ENCODE measurements around the gene PCYT2. TPM values are rescaled to one million over a fixed set of nuclear protein-coding genes. Genes with fewer than 3 reads are reported as not detected.

The PCYT2 gene
- total and polyA plus RNA-seq, 7 donors: 10.2 to 26.9 (median 13.3) TPM

- DNase-seq (no peak), ATAC-seq (no peak)
- TF ChIP-seq, protein P1, sequence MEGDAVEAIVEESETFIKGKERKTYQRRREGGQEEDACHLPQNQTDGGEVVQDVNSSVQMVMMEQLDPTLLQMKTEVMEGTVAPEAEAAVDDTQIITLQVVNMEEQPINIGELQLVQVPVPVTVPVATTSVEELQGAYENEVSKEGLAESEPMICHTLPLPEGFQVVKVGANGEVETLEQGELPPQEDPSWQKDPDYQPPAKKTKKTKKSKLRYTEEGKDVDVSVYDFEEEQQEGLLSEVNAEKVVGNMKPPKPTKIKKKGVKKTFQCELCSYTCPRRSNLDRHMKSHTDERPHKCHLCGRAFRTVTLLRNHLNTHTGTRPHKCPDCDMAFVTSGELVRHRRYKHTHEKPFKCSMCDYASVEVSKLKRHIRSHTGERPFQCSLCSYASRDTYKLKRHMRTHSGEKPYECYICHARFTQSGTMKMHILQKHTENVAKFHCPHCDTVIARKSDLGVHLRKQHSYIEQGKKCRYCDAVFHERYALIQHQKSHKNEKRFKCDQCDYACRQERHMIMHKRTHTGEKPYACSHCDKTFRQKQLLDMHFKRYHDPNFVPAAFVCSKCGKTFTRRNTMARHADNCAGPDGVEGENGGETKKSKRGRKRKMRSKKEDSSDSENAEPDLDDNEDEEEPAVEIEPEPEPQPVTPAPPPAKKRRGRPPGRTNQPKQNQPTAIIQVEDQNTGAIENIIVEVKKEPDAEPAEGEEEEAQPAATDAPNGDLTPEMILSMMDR (IDR thresholded peaks at IDR 0.05): no peak
- no peaks in the 10 kb centered on the region for H3K9me3 ChIP-seq
- H3K27ac ChIP-seq: no peak overlapping the region
- H3K4me1 ChIP-seq: peaks cover 4% of the 10 kb centered on the region
- H3K36me3 ChIP-seq (ENCODE audit: insufficient read depth in 1 of 2, low read depth in 1 of 2): peaks cover 0 to 77% of the 10 kb centered on the region in 2 donors
- intact Hi-C loops (cut with DNase I): no loop called here
- H3K27me3 ChIP-seq (ENCODE audit: insufficient read depth in 3 of 3, low read length in 2 of 3): no peaks in the 10 kb centered on the region
- 87 to 90% (median 90%) methylated on average over 19 of the region's 19 CpGs for WGBS, 3 donors
- H3K4me3 ChIP-seq: no peak overlapping the region
Measured at GRCh38 chr17:81898029-81898866, 13.0 kb downstream of the PCYT2 start.

DNA sequence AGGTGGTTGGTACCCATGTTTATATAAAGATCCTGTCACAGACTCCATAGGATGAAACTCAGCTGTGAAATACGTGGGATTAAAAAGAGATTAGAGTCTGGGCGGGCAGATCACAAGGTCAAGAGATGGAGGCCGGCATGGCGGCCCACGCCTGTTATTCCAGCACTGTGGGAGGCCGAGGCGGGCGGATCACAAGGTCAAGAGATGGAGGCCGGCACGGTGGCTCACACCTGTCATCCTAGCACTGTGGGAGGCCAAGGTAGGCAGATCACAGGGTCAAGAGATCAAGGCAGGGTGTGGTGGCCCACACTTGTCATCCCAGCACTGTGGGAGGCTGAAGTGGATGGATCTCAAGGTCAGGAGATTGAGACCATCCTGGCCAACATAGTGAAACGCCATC is 15.8 kb downstream of the PCYT2 start:
- no peak overlapping the region for H3K4me3 ChIP-seq
- DNase-seq (no peak), ATAC-seq (no peak)
- TF ChIP-seq, protein P1 (IDR thresholded peaks at IDR 0.05): no peak
- H3K36me3 ChIP-seq (ENCODE audit: insufficient read depth in 1 of 2, low read depth in 1 of 2): peaks cover 0 to 72% of the 10 kb centered on the region in 2 donors
- H3K4me1 ChIP-seq: peaks cover 10% of the 10 kb centered on the region
- intact Hi-C loops (cut with DNase I): no loop called here
- H3K9me3 ChIP-seq: no peaks in the 10 kb centered on the region
- 86 to 93% (median 87%) methylated on average over 10 to 11 of the region's 11 CpGs for WGBS, 3 donors
- H3K27me3 ChIP-seq (ENCODE audit: insufficient read depth in 3 of 3, low read length in 2 of 3): no peaks in the 10 kb centered on the region
- H3K27ac ChIP-seq: no peak overlapping the region

GRCh38 chr17:81891303-81891552 is 20.0 kb downstream of the PCYT2 start:
- 0 to 1% (median 1%) methylated on average over 26 to 40 of the region's 40 CpGs for WGBS, 3 donors
- intact Hi-C loops (cut with DNase I): no loop called here
- no peaks in the 10 kb centered on the region for H3K9me3 ChIP-seq
- no peaks in the 10 kb centered on the region for H3K27me3 ChIP-seq (ENCODE audit: insufficient read depth in 3 of 3, low read length in 2 of 3)
- no peak for DNase-seq
- TF ChIP-seq, protein P1 (IDR thresholded peaks at IDR 0.05): no peak
- H3K36me3 ChIP-seq (ENCODE audit: insufficient read depth in 1 of 2, low read depth in 1 of 2): peaks cover 0 to 70% of the 10 kb centered on the region in 2 donors
- no peak for ATAC-seq
- peak overlapping the region; percentile 94 for H3K4me3 ChIP-seq
- H3K4me1 ChIP-seq: peaks cover 35% of the 10 kb centered on the region
- H3K27ac ChIP-seq: peak overlapping the region; percentile 89

- H3K9me3 ChIP-seq: no peaks in the 10 kb centered on the region
- ATAC-seq: no peak
- peak overlapping the region; percentile 89 for H3K27ac ChIP-seq
- DNase-seq: no peak
- H3K4me1 ChIP-seq: peaks cover 38% of the 10 kb centered on the region
- peak overlapping the region; percentile 94 for H3K4me3 ChIP-seq
- WGBS, 3 donors: 7 to 10% (median 8%) methylated on average over 45 to 69 of the region's 69 CpGs
- intact Hi-C loops (cut with DNase I): no loop called here
- TF ChIP-seq, protein P1 (IDR thresholded peaks at IDR 0.05): no peak
- H3K27me3 ChIP-seq (ENCODE audit: insufficient read depth in 3 of 3, low read length in 2 of 3): no peaks in the 10 kb centered on the region
- H3K36me3 ChIP-seq (ENCODE audit: insufficient read depth in 1 of 2, low read depth in 1 of 2): peaks cover 0 to 64% of the 10 kb centered on the region in 2 donors
Measured at GRCh38 chr17:81890447-81891302, 20.5 kb downstream of the PCYT2 start.
